Mesenchymal stem cell (in vitro differentiated cells and primary cell): ENCODE measurements around the gene SPOCK2.
"Not testable (repeated sequence)": the region's sequence is repeated elsewhere in the genome, so short reads cannot be mapped to it uniquely, and the experiment has no call there.

Experiments used
- DNase-seq: peaks from one replicate; pipeline ENCODE4 v3.0.0-alpha.2; 2013
- H2AFZ ChIP-seq: one replicate; pipeline ENCODE4 v1.6.1; 2013; ENCODE audit warnings: low read depth, mild to moderate bottlenecking, control low read depth, inconsistent platforms, low read length, moderate library complexity
- H2AK5ac ChIP-seq: 2 replicates; pipeline ENCODE4 v1.6.1; 2013; ENCODE audit warnings: low read length, moderate library complexity, mild to moderate bottlenecking, inconsistent platforms; ENCODE audit not compliant: severe bottlenecking
- H2BK120ac ChIP-seq: one replicate; pipeline ENCODE4 v1.6.1; 2013; ENCODE audit warnings: low read depth, mild to moderate bottlenecking, inconsistent platforms, low read length, moderate library complexity
- H2BK12ac ChIP-seq, 2 experiments: one replicate each; pipeline ENCODE4 v1.6.1; 2013; ENCODE audit warnings: inconsistent platforms in 2 of 2, low read length in 2 of 2, mild to moderate bottlenecking in 2 of 2, moderate library complexity in 2 of 2, control low read depth in 1 of 2
- H2BK15ac ChIP-seq: one replicate; pipeline ENCODE4 v1.6.1; 2013; ENCODE audit warnings: mild to moderate bottlenecking, low read depth, inconsistent platforms; ENCODE audit not compliant: poor library complexity, severe bottlenecking
- H2BK5ac ChIP-seq: 2 replicates; pipeline ENCODE4 v1.6.1; 2013; ENCODE audit warnings: low read depth, mild to moderate bottlenecking, low read length, control low read depth, inconsistent platforms; ENCODE audit not compliant: poor library complexity, severe bottlenecking
- H3K14ac ChIP-seq, 2 experiments: one replicate each; pipeline ENCODE4 v1.6.1; 2013; ENCODE audit warnings: inconsistent platforms in 2 of 2, low read length in 2 of 2, control low read depth in 1 of 2, mild to moderate bottlenecking in 1 of 2, moderate library complexity in 1 of 2
- H3K18ac ChIP-seq, 2 experiments: one replicate each; pipeline ENCODE4 v1.6.1; 2013; ENCODE audit warnings: inconsistent platforms in 2 of 2, low read length in 2 of 2, control low read depth in 1 of 2, low read depth in 1 of 2, mild to moderate bottlenecking in 1 of 2
- H3K23ac ChIP-seq, 2 experiments: one replicate each; pipeline ENCODE4 v1.6.1; 2013; ENCODE audit warnings: inconsistent platforms in 2 of 2, low read length in 2 of 2, mild to moderate bottlenecking in 2 of 2, moderate library complexity in 2 of 2, control low read depth in 1 of 2
- H3K27ac ChIP-seq: 2 replicates; pipeline ENCODE4 v1.5.1; 2013; ENCODE audit warnings: mild to moderate bottlenecking, moderate library complexity, low read length, control low read depth, inconsistent platforms; ENCODE audit not compliant: poor library complexity, severe bottlenecking
- H3K27me3 ChIP-seq, 2 experiments: 2 replicates each; pipeline versions ENCODE4 v1.6.1 to v1.7.0; 2013; ENCODE audit warnings: low read length in 2 of 2, mild to moderate bottlenecking in 2 of 2, moderate library complexity in 2 of 2, control low read depth in 1 of 2, inconsistent platforms in 1 of 2; ENCODE audit not compliant: control insufficient read depth in 1 of 2, insufficient read depth in 1 of 2
- H3K36me3 ChIP-seq, 2 experiments: 2 replicates each; pipeline versions ENCODE4 v1.6.1 to v1.7.0; 2013; ENCODE audit warnings: low read length in 2 of 2, control low read depth in 1 of 2, inconsistent platforms in 1 of 2, low read depth in 1 of 2, mild to moderate bottlenecking in 1 of 2; ENCODE audit not compliant: insufficient read depth in 2 of 2, control insufficient read depth in 1 of 2
- H3K4ac ChIP-seq, 2 experiments: one replicate each; pipeline ENCODE4 v1.6.1; 2013; ENCODE audit warnings: inconsistent platforms in 2 of 2, low read length in 2 of 2, mild to moderate bottlenecking in 2 of 2, moderate library complexity in 2 of 2, control low read depth in 1 of 2, low read depth in 1 of 2
- H3K4me1 ChIP-seq: 2 replicates; pipeline ENCODE4 v1.6.1; 2013; ENCODE audit warnings: low read depth, low read length, control low read depth; ENCODE audit not compliant: control insufficient read depth, insufficient read depth
- H3K4me2 ChIP-seq: 2 replicates; pipeline ENCODE4 v1.6.1; 2013; ENCODE audit warnings: low read length, mild to moderate bottlenecking, inconsistent platforms; ENCODE audit not compliant: poor library complexity, severe bottlenecking
- H3K4me3 ChIP-seq, 2 experiments: 2 replicates each; pipeline versions ENCODE4 v1.5.1 to v1.7.0; 2013; ENCODE audit warnings: low read length in 2 of 2, mild to moderate bottlenecking in 2 of 2, control low read depth in 1 of 2, low read depth in 1 of 2; ENCODE audit not compliant: insufficient read depth in 1 of 2
- H3K79me1 ChIP-seq: replicated peaks from 2 replicates; pipeline ENCODE4 v1.6.1; 2013; ENCODE audit warnings: mild to moderate bottlenecking, control low read depth, low read length, inconsistent platforms; ENCODE audit not compliant: poor library complexity, severe bottlenecking
- H3K9ac ChIP-seq: 2 replicates; pipeline ENCODE4 v1.7.0; 2013; ENCODE audit warnings: mild to moderate bottlenecking, low read length, moderate library complexity
- H3K9me3 ChIP-seq: 2 replicates; pipeline ENCODE4 v1.7.0; 2013; ENCODE audit warnings: mild to moderate bottlenecking, low read length; ENCODE audit not compliant: control insufficient read depth
- H4K8ac ChIP-seq: one replicate; pipeline ENCODE4 v1.6.1; 2013; ENCODE audit warnings: inconsistent platforms, mild to moderate bottlenecking, low read length, moderate library complexity
- H4K91ac ChIP-seq: one replicate; pipeline ENCODE4 v1.6.1; 2013; ENCODE audit warnings: mild to moderate bottlenecking, low read length, inconsistent platforms
- WGBS: methylation state at CpG from one replicate; pipeline ENCODE4 v1.1.7; 2013; ENCODE audit warnings: mixed read lengths; 5-methylcytosine and 5-hydroxymethylcytosine counted together

The SPOCK2 gene

DNA sequence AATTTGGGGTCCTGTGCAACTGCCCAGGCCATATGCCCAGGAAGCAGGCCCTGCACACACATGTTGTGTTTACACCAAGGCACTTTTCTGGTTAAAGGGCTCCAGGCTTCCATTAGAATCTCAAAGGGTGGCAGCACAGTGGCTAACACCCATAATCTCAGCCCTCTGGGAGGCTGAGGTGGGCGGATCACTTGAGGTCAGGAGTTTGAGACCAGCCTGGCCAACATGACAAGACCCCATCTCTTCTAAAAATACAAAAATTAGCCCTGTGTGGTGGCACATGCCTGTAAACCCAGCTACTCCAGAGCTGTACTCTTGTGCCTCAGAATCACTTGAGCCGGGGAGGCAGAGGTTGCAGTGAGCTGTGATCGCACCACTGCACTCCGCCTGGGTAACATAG lies 53.6 kb downstream of the SPOCK2 start:
- H3K9me3 ChIP-seq = no peaks in the 10 kb centered on the region
- H4K91ac ChIP-seq = no peak overlapping the region
- H2BK15ac ChIP-seq = no peak overlapping the region
- no peak overlapping the region for H2AFZ ChIP-seq
- H3K4ac ChIP-seq = no peak overlapping the region
- H3K4me3 ChIP-seq = no peak overlapping the region
- H3K9ac ChIP-seq = no peak overlapping the region
- H3K14ac ChIP-seq = no peak overlapping the region
- no peaks in the 10 kb centered on the region for H3K79me1 ChIP-seq
- no peak for DNase-seq
- no peak overlapping the region for H4K8ac ChIP-seq
- H3K36me3 ChIP-seq = no peaks in the 10 kb centered on the region
- H3K4me2 ChIP-seq = no peak overlapping the region
- WGBS = 89% methylated on average over 2 of the region's 4 CpGs
- no peak overlapping the region for H2BK12ac ChIP-seq
- peaks cover 8% of the 10 kb centered on the region for H3K4me1 ChIP-seq
- no peak overlapping the region for H3K18ac ChIP-seq
- H2AK5ac ChIP-seq = no peak overlapping the region
- no peak overlapping the region for H3K23ac ChIP-seq
- no peak overlapping the region for H2BK120ac ChIP-seq
- no peak overlapping the region for H3K27ac ChIP-seq
- H3K27me3 ChIP-seq = peaks cover 0 to 3% of the 10 kb centered on the region in 2 experiments
- no peak overlapping the region for H2BK5ac ChIP-seq

DNA sequence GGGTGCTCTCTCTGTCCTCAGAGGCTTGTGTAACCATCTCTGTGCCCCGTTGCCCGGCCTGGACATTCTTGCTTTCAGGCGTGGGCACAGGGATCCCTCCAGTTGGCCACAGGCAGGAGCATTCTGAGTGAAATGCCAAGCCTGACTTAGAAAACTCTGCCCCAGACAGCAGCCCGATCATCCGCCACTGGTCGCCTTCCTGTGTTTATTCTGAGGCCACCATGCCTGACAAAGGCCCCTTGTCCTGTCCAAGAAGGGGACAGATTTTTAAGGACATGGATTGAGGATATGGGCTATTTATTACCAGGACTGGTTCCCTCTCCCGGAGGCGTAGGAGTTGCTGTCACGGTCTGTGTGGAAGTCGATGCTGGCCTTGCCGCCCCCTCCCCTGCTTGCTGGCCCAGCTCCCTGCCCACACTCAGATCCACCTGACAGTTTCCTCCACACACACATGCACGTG lies 54.3 kb downstream of the SPOCK2 start:
- H3K4ac ChIP-seq = no peak overlapping the region
- H3K4me2 ChIP-seq = no peak overlapping the region
- H4K91ac ChIP-seq = no peak overlapping the region
- H3K14ac ChIP-seq = peak overlapping the region in 1 of 2 experiments; percentile 19
- H3K27me3 ChIP-seq = peaks cover 0 to 3% of the 10 kb centered on the region in 2 experiments
- 59% methylated on average over 12 of the region's 12 CpGs for WGBS
- no peak overlapping the region for H3K27ac ChIP-seq
- no peak overlapping the region for H3K18ac ChIP-seq
- H2AFZ ChIP-seq = peak overlapping the region; percentile 24
- H3K9ac ChIP-seq = no peak overlapping the region
- H3K9me3 ChIP-seq = no peaks in the 10 kb centered on the region
- H2BK120ac ChIP-seq = no peak overlapping the region
- no peak overlapping the region for H2BK5ac ChIP-seq
- H4K8ac ChIP-seq = no peak overlapping the region
- H3K36me3 ChIP-seq = no peaks in the 10 kb centered on the region
- DNase-seq = no peak
- no peak overlapping the region for H2BK12ac ChIP-seq
- peaks cover 8% of the 10 kb centered on the region for H3K4me1 ChIP-seq
- no peak overlapping the region for H2BK15ac ChIP-seq
- H3K23ac ChIP-seq = no peak overlapping the region
- no peak overlapping the region for H3K4me3 ChIP-seq
- no peaks in the 10 kb centered on the region for H3K79me1 ChIP-seq
- H2AK5ac ChIP-seq = no peak overlapping the region

DNA sequence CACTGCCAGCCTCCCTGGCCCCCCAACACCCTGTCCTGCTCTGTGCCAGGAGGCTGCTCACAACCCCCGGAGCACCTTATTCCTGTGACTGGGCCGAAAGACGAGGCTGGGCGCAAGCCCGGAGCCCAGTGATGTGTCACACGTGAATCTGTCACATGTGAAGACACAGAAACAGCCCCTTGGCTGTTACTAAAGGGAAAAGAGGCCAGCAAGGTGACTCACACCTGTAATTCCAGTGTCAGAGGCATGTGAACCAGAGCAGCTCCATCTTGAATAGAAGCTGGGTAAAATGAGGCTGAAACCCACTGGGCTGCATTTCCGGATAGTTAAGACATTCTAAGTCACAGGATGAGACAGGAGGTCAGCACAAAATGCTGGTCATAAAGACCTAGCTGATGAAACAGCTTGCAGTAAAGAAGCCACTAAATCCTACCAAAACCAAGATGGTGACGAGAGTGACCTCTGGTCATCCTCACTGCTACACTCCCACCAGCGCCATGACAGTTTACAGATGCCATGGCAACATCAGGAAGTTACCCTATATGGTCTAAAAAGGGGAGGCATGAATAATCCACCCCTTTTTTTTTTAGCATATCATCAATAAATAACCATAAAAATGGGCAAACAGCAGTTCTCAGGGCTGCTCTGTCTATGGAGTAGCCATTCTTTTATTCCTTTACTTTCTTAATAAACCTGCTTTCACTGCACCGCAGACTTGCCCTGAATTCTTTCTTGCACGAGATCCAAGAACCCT lies 55.8 kb downstream of the SPOCK2 start:
- 88% methylated on average over 9 of the region's 11 CpGs for WGBS
- H3K9ac ChIP-seq, H4K91ac ChIP-seq, H3K4me3 ChIP-seq, H3K4me2 ChIP-seq, H3K36me3 ChIP-seq, H2BK5ac ChIP-seq, H4K8ac ChIP-seq, H3K23ac ChIP-seq, H2BK15ac ChIP-seq, DNase-seq, H3K18ac ChIP-seq, H3K27me3 ChIP-seq, H2AK5ac ChIP-seq, H3K27ac ChIP-seq, H2BK120ac ChIP-seq, H3K9me3 ChIP-seq, H2AFZ ChIP-seq, H3K4ac ChIP-seq, H2BK12ac ChIP-seq, H3K14ac ChIP-seq, H3K79me1 ChIP-seq: not testable (repeated sequence)
- H3K4me1 ChIP-seq = peaks cover 11% of the 10 kb centered on the region

DNA sequence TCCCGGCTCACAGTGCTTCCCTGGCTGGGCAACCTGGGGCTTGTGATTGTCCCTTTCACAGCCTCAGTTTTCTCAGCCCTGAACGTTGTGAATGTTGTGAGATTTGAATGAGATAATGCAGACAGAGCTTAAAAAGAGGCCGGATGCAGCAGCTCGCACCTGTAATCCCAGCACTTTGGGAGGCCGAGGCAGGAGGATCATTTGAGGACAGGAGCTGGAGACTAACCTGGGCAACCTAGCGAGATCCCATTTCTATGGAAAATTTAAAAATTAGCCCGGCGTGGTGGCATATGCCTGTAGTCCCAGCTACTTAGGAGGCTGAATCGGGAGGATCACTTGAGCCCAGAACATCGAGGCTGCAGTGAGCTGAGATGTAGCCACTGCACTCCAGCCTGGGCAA lies 56.6 kb downstream of the SPOCK2 start:
- Histone ChIP-seq H4K91ac (no peak overlapping the region), H3K4me3 (no peak overlapping the region), H2BK5ac (no peak overlapping the region), H3K23ac (no peak overlapping the region), H3K4me1 (peaks cover 14% of the 10 kb centered on the region), H2BK12ac (no peak overlapping the region), H3K27me3 (peaks cover 0 to 3% of the 10 kb centered on the region in 2 experiments), H3K14ac (no peak overlapping the region), H4K8ac (peak overlapping the region; percentile 2), H3K79me1 (no peaks in the 10 kb centered on the region), H2BK15ac (no peak overlapping the region), H3K36me3 (no peaks in the 10 kb centered on the region), H2AFZ (no peak overlapping the region), H3K18ac (no peak overlapping the region), H3K27ac (no peak overlapping the region), H2AK5ac (no peak overlapping the region), H3K4me2 (no peak overlapping the region), H3K9me3 (no peaks in the 10 kb centered on the region), H3K9ac (no peak overlapping the region), H3K4ac (no peak overlapping the region), H2BK120ac (no peak overlapping the region)
- no peak for DNase-seq
- WGBS = 91% methylated on average over 10 of the region's 10 CpGs
